ENCODE measurements around the gene SRPK2. TPM values are rescaled to one million over a fixed set of nuclear protein-coding genes. Genes with fewer than 3 reads are reported as not detected.

SRPK2 gene
- total RNA-seq, 3 donors from 2014 or later, result 44.6 to 68.2 (median 60.6) TPM

- no peaks in the 10 kb centered on the region for H3K4me1 ChIP-seq
- H3K9me3 ChIP-seq, result no peaks in the 10 kb centered on the region
- no peak overlapping the region for H3K27ac ChIP-seq
- TF ChIP-seq CTCF (IDR thresholded peaks at IDR 0.05) (no peak), POLR2A (IDR thresholded peaks at IDR 0.05) (no peak)
- no peaks in the 10 kb centered on the region for H3K27me3 ChIP-seq
- H3K36me3 ChIP-seq, result no peaks in the 10 kb centered on the region
- peak overlapping the region in 1 of 3 donors; percentile 22 for H3K4me3 ChIP-seq
- intact Hi-C loops (cut with DNase I; ENCODE audit: low total_unique reads), result no loop called here
- no peak for DNase-seq (ENCODE audit: low spot score in 2 of 2)
These were observed 109.6 kb downstream of the SRPK2 start for GRCh38 chr7:105278973-105279687.

- no peaks in the 10 kb centered on the region for H3K36me3 ChIP-seq
- no peaks in the 10 kb centered on the region for H3K27me3 ChIP-seq
- no peaks in the 10 kb centered on the region for H3K4me1 ChIP-seq
- TF ChIP-seq CTCF (IDR thresholded peaks at IDR 0.05), result no peak
- no peak for TF ChIP-seq POLR2A (IDR thresholded peaks at IDR 0.05)
- no peak for TF ChIP-seq POLR2AphosphoS5 (IDR thresholded peaks at IDR 0.05)
- H3K9me3 ChIP-seq, result no peaks in the 10 kb centered on the region
- intact Hi-C loops (cut with DNase I; ENCODE audit: low total_unique reads), result no loop called here
- no peak for DNase-seq (ENCODE audit: low spot score in 2 of 2)
- no peak overlapping the region for H3K27ac ChIP-seq
- no peak overlapping the region for H3K4me3 ChIP-seq
These were observed 110.2 kb downstream of the SRPK2 start for GRCh38 chr7:105278565-105278964.

GRCh38 chr7:105277341-105277740 is 111.4 kb downstream of the SRPK2 start:
- Histone ChIP-seq H3K27ac (no peak overlapping the region), H3K36me3 (no peaks in the 10 kb centered on the region), H3K4me3 (no peak overlapping the region), H3K9me3 (no peaks in the 10 kb centered on the region), H3K4me1 (no peaks in the 10 kb centered on the region), H3K27me3 (no peaks in the 10 kb centered on the region)
- intact Hi-C loops (cut with DNase I; ENCODE audit: low total_unique reads), result no loop called here
- no peak for TF ChIP-seq POLR2AphosphoS5 (IDR thresholded peaks at IDR 0.05)
- TF ChIP-seq CTCF (IDR thresholded peaks at IDR 0.05), result no peak
- TF ChIP-seq POLR2A (IDR thresholded peaks at IDR 0.05), result no peak
- DNase-seq (ENCODE audit: low spot score in 2 of 2), result no peak

- no peak overlapping the region for H3K4me3 ChIP-seq
- H3K9me3 ChIP-seq, result no peaks in the 10 kb centered on the region
- intact Hi-C loops (cut with DNase I; ENCODE audit: low total_unique reads), result no loop called here
- no peak for TF ChIP-seq POLR2AphosphoS5 (IDR thresholded peaks at IDR 0.05)
- no peaks in the 10 kb centered on the region for H3K4me1 ChIP-seq
- DNase-seq (ENCODE audit: low spot score in 2 of 2), result no peak
- H3K36me3 ChIP-seq, result no peaks in the 10 kb centered on the region
- peak overlapping the region in 1 of 2 donors; percentile 78 for H3K27ac ChIP-seq
- no peaks in the 10 kb centered on the region for H3K27me3 ChIP-seq
These were observed 118.6 kb downstream of the SRPK2 start for GRCh38 chr7:105270117-105270516.

GRCh38 chr7:105269397-105269796 is 119.3 kb downstream of the SRPK2 start:
- no peak for DNase-seq (ENCODE audit: low spot score in 2 of 2)
- intact Hi-C loops (cut with DNase I; ENCODE audit: low total_unique reads), result no loop called here
- no peaks in the 10 kb centered on the region for H3K27me3 ChIP-seq
- no peak for TF ChIP-seq CTCF (IDR thresholded peaks at IDR 0.05)
- no peak for TF ChIP-seq POLR2AphosphoS5 (IDR thresholded peaks at IDR 0.05)
- TF ChIP-seq POLR2A (IDR thresholded peaks at IDR 0.05), result no peak
- no peaks in the 10 kb centered on the region for H3K36me3 ChIP-seq
- peak overlapping the region; percentile 78 to 83 for H3K27ac ChIP-seq
- no peaks in the 10 kb centered on the region for H3K9me3 ChIP-seq
- no peaks in the 10 kb centered on the region for H3K4me1 ChIP-seq
- peak overlapping the region; percentile 41 to 63 (median 47) for H3K4me3 ChIP-seq

All from breast epithelium (tissue), 4 donors.